ENCODE results near the gene KDM5B.

The KDM5B gene

DNA sequence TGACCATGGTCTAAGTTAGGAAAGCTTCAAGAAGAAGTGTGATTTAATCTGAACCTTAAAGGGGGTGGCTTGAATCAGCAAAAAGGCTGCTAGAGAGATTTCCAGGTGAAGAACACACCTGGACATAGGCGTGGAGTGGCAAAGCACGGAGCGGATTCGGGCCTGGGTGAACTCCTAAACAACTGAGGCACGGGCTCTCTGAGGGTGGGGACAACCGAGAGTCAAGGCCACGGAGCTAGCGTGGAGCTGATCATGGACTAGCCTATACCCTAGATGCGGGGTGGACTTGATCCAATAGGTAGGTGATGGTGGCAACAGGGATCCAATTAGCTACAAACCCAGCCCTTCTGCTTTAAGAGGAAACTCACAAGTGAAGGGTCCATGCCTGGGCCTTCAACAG, 125.7 kb downstream of the KDM5B start:
- no peak for DNase-seq

DNA sequence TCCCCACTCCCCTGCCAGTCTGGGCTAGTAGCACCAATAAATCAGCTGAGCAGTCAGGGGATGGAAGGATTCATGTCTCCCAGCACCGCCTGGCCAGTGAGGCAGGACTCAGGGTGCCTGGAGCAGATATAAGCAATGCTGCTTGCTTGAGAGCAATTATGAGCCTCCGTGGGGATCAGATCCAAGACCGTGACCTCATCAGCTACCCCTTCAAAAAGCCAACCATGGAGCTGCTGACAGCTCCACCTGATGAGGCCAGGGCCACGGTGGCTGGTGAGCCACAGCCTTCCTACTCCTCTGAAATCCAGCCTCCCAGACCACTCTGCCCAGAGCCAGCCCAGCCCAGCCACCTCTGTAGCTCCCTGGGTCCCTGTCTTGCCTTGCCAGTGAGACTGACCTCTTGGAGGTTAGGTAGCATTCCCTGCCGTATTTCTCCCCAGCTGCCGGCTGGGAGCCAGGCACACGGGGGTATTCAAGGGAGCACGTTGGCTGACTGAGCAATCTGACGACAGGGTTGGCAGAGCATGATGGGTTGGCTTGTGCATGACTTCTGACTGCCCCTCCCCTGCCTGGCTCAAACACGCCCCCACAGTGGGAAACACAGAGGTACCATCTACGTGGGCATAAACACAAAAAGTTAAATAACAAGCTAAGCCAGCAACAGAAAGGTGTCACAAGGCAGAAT, 126.3 kb downstream of the KDM5B start:
- no peak for DNase-seq

DNA sequence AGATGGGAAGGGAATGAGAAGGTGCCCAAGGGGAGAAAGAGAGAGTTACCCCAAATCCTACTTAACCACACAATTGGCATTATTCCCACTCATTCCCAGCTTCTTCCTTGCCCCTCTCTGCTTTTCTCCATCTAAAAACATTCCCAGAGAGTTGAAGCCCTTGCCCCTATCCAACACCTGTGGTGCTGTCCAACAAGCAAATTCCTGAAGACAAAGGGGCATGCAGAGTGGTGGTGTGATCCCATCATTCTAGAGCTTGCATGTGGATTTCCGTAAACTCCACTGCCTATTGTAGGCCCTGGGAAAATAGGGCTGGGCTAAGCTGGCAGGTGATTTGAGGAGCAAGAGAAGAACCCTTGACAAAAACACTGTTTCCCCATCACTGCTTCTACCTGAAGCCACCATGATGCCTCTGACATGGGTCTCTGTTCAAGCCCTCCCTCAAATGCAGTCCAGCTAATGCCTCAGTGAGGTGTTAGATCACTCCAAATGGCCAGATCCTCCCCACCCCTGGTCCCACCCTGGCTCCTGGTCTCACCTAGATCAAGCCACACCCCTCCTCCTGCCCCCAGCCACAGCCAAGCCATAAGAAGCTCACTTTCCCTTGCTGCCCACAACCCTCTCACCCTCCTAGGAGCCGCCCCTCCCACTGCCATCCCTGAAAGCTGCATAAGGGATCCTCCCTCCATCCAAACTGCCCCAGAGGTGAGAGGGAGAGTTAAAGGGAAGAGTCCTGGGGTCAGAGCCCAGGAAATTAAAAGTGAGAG, 127.5 kb downstream of the KDM5B start:
- DNase-seq = no peak

DNA sequence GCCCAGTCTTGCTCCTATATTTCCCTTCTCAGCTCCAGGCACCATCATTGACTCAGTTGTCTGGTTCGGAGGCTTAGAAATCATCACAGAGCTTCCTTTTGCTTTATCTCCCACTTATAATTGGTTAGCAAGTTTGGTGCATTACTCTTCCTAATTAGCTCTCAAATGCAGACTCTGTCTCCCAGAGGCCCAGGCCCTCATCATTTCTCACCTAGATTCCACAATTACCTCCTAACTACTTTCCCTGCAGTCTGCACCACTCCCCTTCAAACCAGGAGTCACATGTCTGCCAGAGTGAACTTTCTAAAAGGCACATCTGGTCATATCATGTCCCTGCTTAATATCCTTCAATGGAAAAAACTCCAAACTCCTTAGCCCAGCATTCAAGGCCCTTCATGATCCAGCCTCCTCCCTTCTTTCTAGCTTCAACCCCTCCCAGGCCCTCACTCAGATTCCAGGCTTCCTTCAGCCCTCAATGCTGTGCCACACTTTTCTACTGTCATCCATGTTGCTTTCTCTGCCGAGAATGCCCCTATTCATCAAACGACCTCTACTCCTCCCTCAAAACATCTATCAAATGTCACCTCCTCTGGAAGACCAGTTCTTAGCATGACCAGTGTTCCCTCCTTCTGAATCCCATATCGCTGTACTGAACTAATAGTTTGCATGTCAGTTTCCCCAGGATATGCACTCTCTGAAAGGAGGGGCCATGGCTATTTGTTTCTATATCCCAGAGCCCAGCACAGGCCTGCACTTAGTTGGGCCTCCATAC, 128.6 kb downstream of the KDM5B start:
- no peak for DNase-seq

DNA sequence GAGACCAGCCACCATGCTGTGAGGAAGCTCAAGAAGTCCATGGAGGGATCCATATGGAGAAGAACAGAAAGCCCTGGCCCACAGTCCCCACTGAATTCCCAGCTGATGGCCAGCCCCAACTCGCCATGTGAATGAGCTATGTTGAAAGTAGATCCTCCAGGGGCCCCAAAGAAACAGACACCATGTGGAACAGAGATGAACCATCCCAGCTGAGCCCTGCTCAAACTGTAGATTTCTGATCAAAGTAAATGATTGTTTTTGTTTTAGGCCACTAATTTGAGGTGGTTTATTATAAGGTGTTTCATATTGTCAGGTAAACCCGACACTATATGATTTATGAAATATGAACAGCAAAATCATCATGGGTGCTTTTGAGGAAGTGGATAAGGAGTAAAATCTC, 130.8 kb downstream of the KDM5B start:
- DNase-seq = no peak

Measured in CD4-positive, alpha-beta T cell treated with Interleukin-17A for 4 hours (primary cell).